ENCODE data around the gene HSPG2. TPM values are rescaled to one million over a fixed set of nuclear protein-coding genes. Genes with fewer than 3 reads are reported as not detected.
A peak's percentile ranks its signal among the peaks of the same experiment; 100 is the strongest.

Gene HSPG2
- total and polyA plus RNA-seq, 2 of the 13 experiments (the other 11 are each of a cell fraction or from before 2014, with no cell fraction given): 9.1 to 13.1 TPM

DNA sequence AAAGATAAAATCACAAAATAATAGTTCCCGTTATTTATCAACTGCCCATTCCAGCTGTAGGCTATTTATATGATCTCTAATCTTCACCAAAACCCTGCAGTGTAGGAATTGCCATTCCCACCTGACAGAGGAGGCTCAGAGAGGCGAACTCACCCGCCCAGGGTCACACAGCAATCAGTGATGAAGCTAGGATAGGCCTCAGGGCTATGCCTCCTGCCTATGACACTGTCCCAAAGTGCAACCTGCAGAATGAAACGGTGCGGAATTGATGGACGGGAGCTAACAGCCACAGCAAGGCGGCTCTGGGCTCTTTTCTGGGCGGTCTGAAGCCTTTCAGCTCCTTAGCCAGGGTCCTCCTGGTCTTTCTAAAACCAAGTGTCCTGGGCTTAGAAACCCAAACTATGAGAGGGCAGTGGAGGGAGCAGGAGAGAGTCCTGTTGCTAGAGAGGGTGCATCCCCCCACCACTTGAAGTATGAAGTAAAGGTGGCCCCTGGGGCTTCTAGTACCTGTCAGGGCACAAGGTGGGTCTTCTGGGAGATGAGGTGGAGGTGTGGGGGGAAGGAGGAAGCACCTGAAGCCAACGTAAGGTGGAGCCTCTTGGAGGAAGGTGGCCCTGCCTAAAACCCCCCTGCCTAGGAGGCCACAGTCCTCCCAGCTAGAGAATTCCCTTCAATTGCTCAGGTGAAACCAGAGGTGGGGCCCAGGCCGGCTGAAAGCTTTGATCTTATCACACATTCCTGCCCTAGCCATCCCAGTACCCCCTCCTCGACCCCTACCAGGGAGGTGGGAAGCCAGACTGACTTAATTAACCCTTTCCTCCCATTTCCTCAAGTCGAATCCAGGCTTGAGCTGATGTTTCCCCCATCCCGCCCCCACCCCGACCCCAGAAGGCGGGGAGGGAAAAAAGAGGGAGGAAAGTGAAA lies 14.8 kb downstream of the HSPG2 start (continued):
- TF ChIP-seq ZNF513 (CRISPR knock-in tag; conservative IDR thresholded peaks at IDR 0.05): no peak
- TF ChIP-seq MAFF (IDR thresholded peaks at IDR 0.05; ENCODE audit: low read depth, low read length): no peak
- TF ChIP-seq ZNF550 (CRISPR knock-in tag; IDR thresholded peaks at IDR 0.05; ENCODE audit: borderline replicate concordance): no peak
- no peak for TF ChIP-seq ZNF790 (CRISPR knock-in tag; IDR thresholded peaks at IDR 0.05; ENCODE audit: borderline replicate concordance)
- no peak for TF ChIP-seq ATF7-NPFF (CRISPR knock-in tag; IDR thresholded peaks at IDR 0.05; ENCODE audit: low read depth)
- TF ChIP-seq, protein P1, sequence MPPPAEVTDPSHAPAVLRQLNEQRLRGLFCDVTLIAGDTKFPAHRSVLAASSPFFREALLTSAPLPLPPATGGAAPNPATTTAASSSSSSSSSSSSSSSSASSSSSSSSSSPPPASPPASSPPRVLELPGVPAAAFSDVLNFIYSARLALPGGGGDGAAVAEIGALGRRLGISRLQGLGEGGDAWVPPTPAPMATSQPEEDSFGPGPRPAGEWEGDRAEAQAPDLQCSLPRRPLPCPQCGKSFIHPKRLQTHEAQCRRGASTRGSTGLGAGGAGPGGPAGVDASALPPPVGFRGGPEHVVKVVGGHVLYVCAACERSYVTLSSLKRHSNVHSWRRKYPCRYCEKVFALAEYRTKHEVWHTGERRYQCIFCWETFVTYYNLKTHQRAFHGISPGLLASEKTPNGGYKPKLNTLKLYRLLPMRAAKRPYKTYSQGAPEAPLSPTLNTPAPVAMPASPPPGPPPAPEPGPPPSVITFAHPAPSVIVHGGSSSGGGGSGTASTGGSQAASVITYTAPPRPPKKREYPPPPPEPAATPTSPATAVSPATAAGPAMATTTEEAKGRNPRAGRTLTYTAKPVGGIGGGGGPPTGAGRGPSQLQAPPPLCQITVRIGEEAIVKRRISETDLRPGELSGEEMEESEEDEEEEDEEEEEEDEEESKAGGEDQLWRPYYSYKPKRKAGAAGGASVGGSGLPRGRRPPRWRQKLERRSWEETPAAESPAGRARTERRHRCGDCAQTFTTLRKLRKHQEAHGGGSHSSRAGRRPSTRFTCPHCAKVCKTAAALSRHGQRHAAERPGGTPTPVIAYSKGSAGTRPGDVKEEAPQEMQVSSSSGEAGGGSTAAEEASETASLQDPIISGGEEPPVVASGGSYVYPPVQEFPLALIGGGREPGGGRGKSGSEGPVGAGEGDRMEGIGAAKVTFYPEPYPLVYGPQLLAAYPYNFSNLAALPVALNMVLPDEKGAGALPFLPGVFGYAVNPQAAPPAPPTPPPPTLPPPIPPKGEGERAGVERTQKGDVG (CRISPR knock-in tag; IDR thresholded peaks at IDR 0.05; ENCODE audit: borderline replicate concordance): no peak
- TF ChIP-seq, protein P2, sequence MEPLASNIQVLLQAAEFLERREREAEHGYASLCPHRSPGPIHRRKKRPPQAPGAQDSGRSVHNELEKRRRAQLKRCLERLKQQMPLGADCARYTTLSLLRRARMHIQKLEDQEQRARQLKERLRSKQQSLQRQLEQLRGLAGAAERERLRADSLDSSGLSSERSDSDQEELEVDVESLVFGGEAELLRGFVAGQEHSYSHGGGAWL (CRISPR knock-in tag; IDR thresholded peaks at IDR 0.05): no peak
- TF ChIP-seq, protein P3, sequence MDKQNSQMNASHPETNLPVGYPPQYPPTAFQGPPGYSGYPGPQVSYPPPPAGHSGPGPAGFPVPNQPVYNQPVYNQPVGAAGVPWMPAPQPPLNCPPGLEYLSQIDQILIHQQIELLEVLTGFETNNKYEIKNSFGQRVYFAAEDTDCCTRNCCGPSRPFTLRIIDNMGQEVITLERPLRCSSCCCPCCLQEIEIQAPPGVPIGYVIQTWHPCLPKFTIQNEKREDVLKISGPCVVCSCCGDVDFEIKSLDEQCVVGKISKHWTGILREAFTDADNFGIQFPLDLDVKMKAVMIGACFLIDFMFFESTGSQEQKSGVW (CRISPR knock-in tag; IDR thresholded peaks at IDR 0.05; ENCODE audit: borderline replicate concordance): no peak
- no peak for TF ChIP-seq ZSCAN12 (CRISPR knock-in tag; IDR thresholded peaks at IDR 0.05)
- peak; percentile 26; the same call in 1 of the 2 replicates for TF ChIP-seq PRDM10 (CRISPR knock-in tag; IDR thresholded peaks at IDR 0.05; ENCODE audit: low read depth)
- no peak for TF ChIP-seq SYNCRIP (IDR thresholded peaks at IDR 0.05; ENCODE audit: insufficient read depth, low read depth, low read length)
- no peak for TF ChIP-seq FOXA1 (IDR thresholded peaks at IDR 0.05)
- TF ChIP-seq FOXA1 (CRISPR knock-in tag; IDR thresholded peaks at IDR 0.05): no peak
- TF ChIP-seq SIN3A (IDR thresholded peaks at IDR 0.05; ENCODE audit: borderline replicate concordance, low read depth, low read length): no peak
- no peak for TF ChIP-seq SOX6 (IDR thresholded peaks at IDR 0.05)
- TF ChIP-seq SOX6 (CRISPR knock-in tag; IDR thresholded peaks at IDR 0.05): peak; percentile 48; the same call in 1 of the 2 replicates
- TF ChIP-seq ZNF660 (CRISPR knock-in tag; IDR thresholded peaks at IDR 0.05; ENCODE audit: borderline replicate concordance, low read depth): no peak
